Measurements from ENCODE around the gene ELP1. TPM values are rescaled to one million over a fixed set of nuclear protein-coding genes. Genes with fewer than 3 reads are reported as not detected.
A peak's percentile ranks its signal among the peaks of the same experiment; 100 is the strongest.

ELP1 gene
- total and polyA plus RNA-seq, 3 donors from 2014 or later: 20.8 to 36.6 (median 32.7) TPM

- H3K27ac ChIP-seq: no peak overlapping the region
- 57% methylated on average over 6 of the region's 6 CpGs for WGBS, 2 donors
- intact Hi-C loops (cut with DNase I; ENCODE audit: low total_unique reads): no loop called here
Measured at GRCh38 chr9:108960331-108960730, 26.4 kb upstream of the ELP1 start.

GRCh38 chr9:108956631-108957026 lies 22.7 kb upstream of the ELP1 start:
- Histone ChIP-seq H3K27me3 (no peaks in the 10 kb centered on the region), H3K27ac (no peak overlapping the region), H3K4me1 (no peaks in the 10 kb centered on the region), H3K36me3 (ENCODE audit: low read depth, missing control alignments) (no peaks in the 10 kb centered on the region), H3K4me3 (no peak overlapping the region), H3K9me3 (no peaks in the 10 kb centered on the region)
- no peak for DNase-seq
- intact Hi-C loops (cut with DNase I; ENCODE audit: low total_unique reads): no loop called here
- TF ChIP-seq CTCF (IDR thresholded peaks at IDR 0.05) (no peak), POLR2A (IDR thresholded peaks at IDR 0.05) (no peak)

More at GRCh38 chr9:108960331-108960730, 26.4 kb upstream of the ELP1 start:
- no peak for DNase-seq
- Histone ChIP-seq H3K27me3 (no peaks in the 10 kb centered on the region), H3K36me3 (ENCODE audit: low read depth, missing control alignments) (no peaks in the 10 kb centered on the region), H3K9me3 (no peaks in the 10 kb centered on the region), H3K4me1 (no peaks in the 10 kb centered on the region), H3K4me3 (no peak overlapping the region)
- TF ChIP-seq POLR2A (IDR thresholded peaks at IDR 0.05) (no peak), CTCF (IDR thresholded peaks at IDR 0.05) (no peak)

- TF ChIP-seq CTCF (IDR thresholded peaks at IDR 0.05) (no peak), POLR2A (IDR thresholded peaks at IDR 0.05) (no peak)
- Histone ChIP-seq H3K27me3 (no peaks in the 10 kb centered on the region), H3K9me3 (no peaks in the 10 kb centered on the region), H3K27ac (no peak overlapping the region), H3K4me3 (no peak overlapping the region), H3K36me3 (ENCODE audit: low read depth, missing control alignments) (no peaks in the 10 kb centered on the region), H3K4me1 (no peaks in the 10 kb centered on the region)
- DNase-seq: no peak
- WGBS, 2 donors: 70 to 72% methylated on average over 4 of the region's 4 CpGs
- intact Hi-C loops (cut with DNase I; ENCODE audit: low total_unique reads): no loop called here
Measured at GRCh38 chr9:108956022-108956630, 22.2 kb upstream of the ELP1 start.

- H3K4me1 ChIP-seq: no peaks in the 10 kb centered on the region
- no peaks in the 10 kb centered on the region for H3K9me3 ChIP-seq
- H3K27ac ChIP-seq: no peak overlapping the region
- H3K36me3 ChIP-seq (ENCODE audit: low read depth, missing control alignments): no peaks in the 10 kb centered on the region
- TF ChIP-seq CTCF (IDR thresholded peaks at IDR 0.05): peak; percentile 29 to 64 (median 39)
- TF ChIP-seq POLR2A (IDR thresholded peaks at IDR 0.05): no peak
- no peak for DNase-seq
- intact Hi-C loops (cut with DNase I; ENCODE audit: low total_unique reads): no loop called here
- H3K4me3 ChIP-seq: no peak overlapping the region
- H3K27me3 ChIP-seq: no peaks in the 10 kb centered on the region
- 22 to 26% methylated on average over 3 of the region's 3 CpGs for WGBS, 2 donors
Measured at GRCh38 chr9:108953983-108954574, 20.2 kb upstream of the ELP1 start.

GRCh38 chr9:108951578-108951977 lies 17.7 kb upstream of the ELP1 start:
- intact Hi-C loops (cut with DNase I; ENCODE audit: low total_unique reads): no loop called here
- TF ChIP-seq POLR2A (IDR thresholded peaks at IDR 0.05) (no peak), CTCF (IDR thresholded peaks at IDR 0.05) (no peak)
- no peaks in the 10 kb centered on the region for H3K9me3 ChIP-seq
- no peaks in the 10 kb centered on the region for H3K27me3 ChIP-seq
- 85 to 92% methylated on average over 2 of the region's 2 CpGs for WGBS, 2 donors
- H3K27ac ChIP-seq: no peak overlapping the region
- DNase-seq: no peak
- no peak overlapping the region for H3K4me3 ChIP-seq
- no peaks in the 10 kb centered on the region for H3K36me3 ChIP-seq (ENCODE audit: low read depth, missing control alignments)
- H3K4me1 ChIP-seq: no peaks in the 10 kb centered on the region

Measured in testis (tissue), 3 donors.